Endothelial cell of umbilical vein (primary cell): ENCODE measurements around the gene EVC. TPM values are rescaled to one million over a fixed set of nuclear protein-coding genes. Genes with fewer than 3 reads are reported as not detected.

Experiments used
- BruUV-seq: library from RNA; stranded (reverse); fragments of 400-500 nt; replicated peaks from 2 replicates; lab custom pipeline; 2021; lab: Mats Ljungman, UMichigan
- CTCF ChIA-PET: fragments of 300-600, 350-600 bp; sonication (Branson Sonifier 250); formaldehyde crosslinking; loops from one replicate; lab custom pipeline; 2021; ENCODE audit warnings: antibody characterized with exemption, inconsistent platforms; lab: Charles Lee
- POLR2A ChIA-PET: fragments of 300-600, 350-600 bp; sonication (Branson Sonifier 250); formaldehyde crosslinking; loops from one replicate; lab custom pipeline; 2021; ENCODE audit warnings: antibody characterized with exemption, inconsistent platforms; lab: Charles Lee
- DNase-seq: peaks from one replicate; pipeline ENCODE4 v3.0.0-alpha.2; 2011; ENCODE audit warnings: low read depth, low spot score
- FAIRE-seq: peaks from 2 replicates; lab custom pipeline; 2011; peaks lifted over from hg19 to GRCh38; lab: Jason Lieb, UNC
- H2AFZ ChIP-seq: 2 replicates; pipeline ENCODE4 v1.6.0; 2012; ENCODE audit warnings: low read depth, low read length, control low read depth, inconsistent platforms
- H3K27ac ChIP-seq: 2 replicates; pipeline ENCODE4 v1.5.1; 2011; ENCODE audit warnings: low read depth, mild to moderate bottlenecking, control low read depth, low read length, moderate library complexity; ENCODE audit not compliant: insufficient read depth
- H3K27me3 ChIP-seq, 2 experiments: 2 replicates each; pipeline versions ENCODE4 v1.6.0 to v1.6.1; 2011; ENCODE audit warnings: low read length in 2 of 2, mixed read lengths in 1 of 2; ENCODE audit not compliant: control insufficient read depth in 2 of 2, insufficient read depth in 2 of 2
- H3K36me3 ChIP-seq, 2 experiments: 2 replicates in 1 of 2; 3 replicates in 1 of 2; pipeline ENCODE4 v1.5.1; 2011; ENCODE audit warnings: low read length in 2 of 2, mild to moderate bottlenecking in 1 of 2, moderate library complexity in 1 of 2; ENCODE audit not compliant: control insufficient read depth in 2 of 2, insufficient read depth in 2 of 2; ENCODE audit errors: extremely low read depth in 1 of 2
- H3K4me1 ChIP-seq: 3 replicates; pipeline ENCODE4 v1.5.1; 2011; ENCODE audit warnings: mild to moderate bottlenecking, low read length; ENCODE audit not compliant: control insufficient read depth, insufficient read depth; ENCODE audit errors: extremely low read depth
- H3K4me2 ChIP-seq: 2 replicates; pipeline ENCODE4 v1.6.1; 2011; ENCODE audit warnings: low read length, control low read depth, mixed read lengths; ENCODE audit not compliant: insufficient read depth
- H3K4me3 ChIP-seq, 3 experiments: fragments of 200-600 bp in 1 of 3; sonication (generic), shearing (Covaris generic) in 1 of 3; replicated peaks in 1 of 3; 2 replicates each; pipeline ENCODE4 v1.5.1; 2011 to 2016; ENCODE audit warnings: control low read depth in 3 of 3, low read length in 3 of 3, mild to moderate bottlenecking in 2 of 3, inconsistent platforms in 1 of 3, low read depth in 1 of 3, moderate library complexity in 1 of 3; ENCODE audit not compliant: insufficient read depth in 1 of 3
- H3K79me2 ChIP-seq: 2 replicates; pipeline ENCODE4 v1.6.0; 2012; ENCODE audit warnings: low read length, inconsistent platforms; ENCODE audit not compliant: control insufficient read depth, insufficient read depth
- H3K9ac ChIP-seq: replicated peaks from 2 replicates; pipeline ENCODE3; 2011; ENCODE audit warnings: low read length, control low read depth; ENCODE audit not compliant: insufficient read depth; ENCODE audit errors: extremely low read depth
- H3K9me1 ChIP-seq: replicated peaks from 3 replicates; pipeline ENCODE4 v1.6.0; 2011; ENCODE audit warnings: mild to moderate bottlenecking, low read length; ENCODE audit not compliant: control insufficient read depth, insufficient read depth; ENCODE audit errors: extremely low read depth
- H3K9me3 ChIP-seq: replicated peaks from 2 replicates; pipeline ENCODE4 v1.5.1; 2012; ENCODE audit warnings: low read length, inconsistent platforms; ENCODE audit not compliant: control insufficient read depth, insufficient read depth
- H4K20me1 ChIP-seq: replicated peaks from 2 replicates; pipeline ENCODE3; 2011; ENCODE audit warnings: mild to moderate bottlenecking, low read length; ENCODE audit not compliant: control insufficient read depth, insufficient read depth; ENCODE audit errors: extremely low read depth
- EZH2 ChIP-seq: IDR thresholded peaks from 2 replicates; pipeline ENCODE4 v1.6.1; 2012; ENCODE audit warnings: borderline replicate concordance, low read depth, mild to moderate bottlenecking, moderate library complexity, low read length, inconsistent platforms; ENCODE audit not compliant: severe bottlenecking
- FOS ChIP-seq: IDR thresholded peaks from 2 replicates; pipeline ENCODE4 v1.6.1; 2011; ENCODE audit warnings: mild to moderate bottlenecking, low read length, moderate library complexity, borderline replicate concordance; ENCODE audit not compliant: insufficient read depth
- GATA2 ChIP-seq: IDR thresholded peaks from 2 replicates; pipeline ENCODE4 v1.7.0; 2011; ENCODE audit warnings: low read depth, mild to moderate bottlenecking, moderate library complexity, mixed read lengths, low read length; ENCODE audit not compliant: insufficient read length, insufficient read depth
- JUN ChIP-seq: IDR thresholded peaks from 2 replicates; pipeline ENCODE4 v1.6.1; 2011; ENCODE audit warnings: borderline replicate concordance, low read depth; ENCODE audit not compliant: insufficient read length, insufficient read depth
- MYC ChIP-seq: IDR thresholded peaks from one replicate; pipeline ENCODE4 v1.6.1; 2011; ENCODE audit warnings: mild to moderate bottlenecking, low read depth, low read length
- POLR2A ChIP-seq: IDR thresholded peaks from 2 replicates; pipeline ENCODE4 v1.6.1; 2012; ENCODE audit warnings: low read depth, mild to moderate bottlenecking, control low read depth, low read length
- POLR2AphosphoS5 ChIP-seq: IDR thresholded peaks from 2 replicates; pipeline ENCODE4 v1.6.1; 2012; ENCODE audit warnings: low read depth, mild to moderate bottlenecking, control low read depth, low read length, moderate library complexity; ENCODE audit not compliant: insufficient read depth
- dilution Hi-C: fragments of 300-500 bp; cut with MboI; formaldehyde crosslinking; loops from one replicate; pipeline ENCODE4 v1.15.0; 2019; ENCODE audit warnings: low sequenced_read_pairs; ENCODE audit not compliant: extremely low pct_ligation_motif_present
- intact Hi-C: fragments of 100-400 bp; cut with micrococcal nuclease; formaldehyde crosslinking; loops from one replicate; pipeline ENCODE4 v1.10.0; 2022
- polyA plus RNA-seq, 4 experiments: library from polyadenylated mRNA; depleted of rRNA in 3 of 4; stranded (reverse) in 3 of 4; unstranded in 1 of 4; fragments of >200 nt; gene quantifications; 2 replicates each; pipeline versions ENCODE4 v1.2.1 to v1.2.3, GENCODE V29; 2011 to 2012; ENCODE audit warnings: missing spikeins in 1 of 4
- total RNA-seq: library from RNA; stranded (reverse); gene quantifications from 2 replicates; pipeline ENCODE4 v1.2.3, GENCODE V29; 2021
- TF ChIP-seq, protein P1 (sequence below), 2 donors: IDR thresholded peaks; 1 replicate in 1 of 2; 2 replicates in 1 of 2; pipeline ENCODE4 v1.5.1; 2011; ENCODE audit warnings: low read length in 2 of 2, mild to moderate bottlenecking in 2 of 2, moderate library complexity in 2 of 2, control low read depth in 1 of 2, inconsistent platforms in 1 of 2, low read depth in 1 of 2; ENCODE audit not compliant: insufficient read depth in 1 of 2; ENCODE audit errors: extremely low read depth in 1 of 2
- TF ChIP-seq, protein P2 (sequence below): IDR thresholded peaks from 2 replicates; pipeline ENCODE4 v1.6.1; 2011; ENCODE audit not compliant: insufficient read depth, insufficient read length

EVC gene
- total and polyA plus RNA-seq, 2 donors (not counting 3 experiments of a cell fraction or from before 2014, with no cell fraction given) = 6.3 to 31.6 TPM

DNA sequence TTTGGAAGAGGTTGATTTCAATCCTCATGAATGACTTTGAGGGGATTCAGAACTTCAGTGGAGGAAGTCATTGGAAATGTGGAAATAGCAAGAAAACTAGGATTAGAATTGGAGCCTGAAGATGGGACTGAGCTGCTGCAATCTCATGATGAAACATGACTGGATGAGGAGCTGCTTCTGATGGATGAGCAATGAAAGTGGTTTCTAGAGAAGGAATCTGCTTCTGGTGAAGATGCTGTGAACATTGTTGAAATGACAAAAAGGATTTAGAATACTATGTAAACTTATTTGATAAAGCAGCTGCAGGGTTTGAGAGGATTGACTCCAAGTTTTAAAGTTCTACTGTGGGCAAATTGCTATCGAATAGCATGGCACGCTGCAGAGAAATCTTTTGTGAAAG, 27.1 kb downstream of the EVC start:
- ChIA-PET POLR2A (interaction anchor here (0.6 kb wide), 1 partner anchor 18 kb away, joined by 4 read pairs; no protein-coding TSS in a partner anchor), CTCF (interaction anchor here (1.5 to 2.8 kb wide), 2 partner anchors 10 to 14 kb away, joined by 4 to 7 read pairs; no protein-coding TSS in a partner anchor)
- no peak overlapping the region for H3K4me3 ChIP-seq
- intact Hi-C loops = no loop called here
- no peaks in the 10 kb centered on the region for H3K9me3 ChIP-seq
- H3K27ac ChIP-seq = no peak overlapping the region
- no peak overlapping the region for H3K4me2 ChIP-seq
- TF ChIP-seq GATA2 (no peak), FOS (no peak)
- TF ChIP-seq, protein P1, sequence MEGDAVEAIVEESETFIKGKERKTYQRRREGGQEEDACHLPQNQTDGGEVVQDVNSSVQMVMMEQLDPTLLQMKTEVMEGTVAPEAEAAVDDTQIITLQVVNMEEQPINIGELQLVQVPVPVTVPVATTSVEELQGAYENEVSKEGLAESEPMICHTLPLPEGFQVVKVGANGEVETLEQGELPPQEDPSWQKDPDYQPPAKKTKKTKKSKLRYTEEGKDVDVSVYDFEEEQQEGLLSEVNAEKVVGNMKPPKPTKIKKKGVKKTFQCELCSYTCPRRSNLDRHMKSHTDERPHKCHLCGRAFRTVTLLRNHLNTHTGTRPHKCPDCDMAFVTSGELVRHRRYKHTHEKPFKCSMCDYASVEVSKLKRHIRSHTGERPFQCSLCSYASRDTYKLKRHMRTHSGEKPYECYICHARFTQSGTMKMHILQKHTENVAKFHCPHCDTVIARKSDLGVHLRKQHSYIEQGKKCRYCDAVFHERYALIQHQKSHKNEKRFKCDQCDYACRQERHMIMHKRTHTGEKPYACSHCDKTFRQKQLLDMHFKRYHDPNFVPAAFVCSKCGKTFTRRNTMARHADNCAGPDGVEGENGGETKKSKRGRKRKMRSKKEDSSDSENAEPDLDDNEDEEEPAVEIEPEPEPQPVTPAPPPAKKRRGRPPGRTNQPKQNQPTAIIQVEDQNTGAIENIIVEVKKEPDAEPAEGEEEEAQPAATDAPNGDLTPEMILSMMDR (IDR thresholded peaks at IDR 0.05; ENCODE audit: extremely low read depth in 1 of 2, insufficient read depth in 1 of 2, low read depth in 1 of 2, low read length in 2 of 2) = no peak
- H3K4me1 ChIP-seq = no peaks in the 10 kb centered on the region
- no peak overlapping the region for H3K9ac ChIP-seq
- no peaks in the 10 kb centered on the region for H3K27me3 ChIP-seq
- DNase-seq = no peak
- dilution Hi-C loops = no loop called here
- no peak for FAIRE-seq
- no peaks in the 10 kb centered on the region for H3K9me1 ChIP-seq
- H3K36me3 ChIP-seq = peaks cover 6 to 15% of the 10 kb centered on the region in 2 experiments
- BruUV-seq = no TSS peak
- no peaks in the 10 kb centered on the region for H4K20me1 ChIP-seq
- no peaks in the 10 kb centered on the region for H3K79me2 ChIP-seq
- H2AFZ ChIP-seq = no peak overlapping the region

DNA sequence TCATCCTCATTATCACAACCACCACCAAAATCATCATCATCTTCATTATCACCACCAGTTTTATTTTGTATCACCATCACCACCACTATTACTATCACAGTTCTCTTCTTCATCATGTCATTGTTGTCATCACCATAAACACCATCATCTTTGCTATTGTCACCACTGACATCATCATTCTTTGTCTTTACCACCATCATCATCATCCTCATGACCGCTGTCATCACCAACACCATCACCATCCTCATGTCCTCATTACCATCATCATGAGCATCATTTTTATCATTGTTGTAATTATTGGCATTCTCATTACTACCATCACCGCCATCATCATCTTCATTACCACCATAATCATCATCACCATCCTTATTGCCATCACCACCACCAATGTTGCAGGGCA, 31.4 kb downstream of the EVC start:
- Histone ChIP-seq H3K79me2 (no peaks in the 10 kb centered on the region), H3K4me1 (peaks cover 16% of the 10 kb centered on the region), H3K9me1 (no peaks in the 10 kb centered on the region), H3K36me3 (peaks cover 3 to 5% of the 10 kb centered on the region in 2 experiments), H2AFZ (no peak overlapping the region), H3K9ac (no peak overlapping the region), H3K4me3 (no peak overlapping the region), H3K27ac (no peak overlapping the region), H3K9me3 (no peaks in the 10 kb centered on the region), H3K4me2 (no peak overlapping the region), H3K27me3 (no peaks in the 10 kb centered on the region), H4K20me1 (no peaks in the 10 kb centered on the region)
- dilution Hi-C loops (no loop called here), intact Hi-C loops (no loop called here)
- ChIA-PET POLR2A (no interaction called here), CTCF (no interaction called here)
- BruUV-seq = no TSS peak
- TF ChIP-seq, protein P1 (IDR thresholded peaks at IDR 0.05; ENCODE audit: extremely low read depth in 1 of 2, insufficient read depth in 1 of 2, low read depth in 1 of 2, low read length in 2 of 2) = no peak
- TF ChIP-seq, protein P2, sequence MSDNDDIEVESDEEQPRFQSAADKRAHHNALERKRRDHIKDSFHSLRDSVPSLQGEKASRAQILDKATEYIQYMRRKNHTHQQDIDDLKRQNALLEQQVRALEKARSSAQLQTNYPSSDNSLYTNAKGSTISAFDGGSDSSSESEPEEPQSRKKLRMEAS = no peak
- TF ChIP-seq GATA2 (no peak), JUN (no peak), POLR2AphosphoS5 (no peak), MYC (no peak), FOS (no peak), POLR2A (no peak), EZH2 (no peak)
- DNase-seq (no peak), FAIRE-seq (no peak)
